ENCODE results near the gene KCTD6.

Gene KCTD6

DNA sequence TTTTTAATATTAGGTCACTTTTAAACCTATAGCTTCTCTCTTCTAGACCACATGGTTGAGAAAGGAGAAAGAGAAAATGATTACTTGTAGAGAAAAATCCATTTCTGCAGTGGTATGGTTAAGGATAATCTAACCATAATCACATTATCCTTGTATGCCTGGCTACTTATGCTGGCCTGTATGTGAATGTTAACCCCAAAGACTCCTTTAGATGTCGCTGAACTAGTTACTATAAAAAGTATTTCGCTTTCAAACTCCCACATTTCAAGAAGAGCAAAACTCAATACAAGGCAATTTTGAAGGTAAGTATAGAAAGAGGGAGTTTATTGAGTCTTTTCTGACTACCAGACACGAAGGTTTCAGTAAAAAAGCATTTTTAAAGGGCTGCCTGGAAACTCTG, 2.2 kb downstream of the KCTD6 start:
- DNase-seq (ENCODE audit: extremely low read depth, low read depth): no peak
- no peak overlapping the region for H3K4me3 ChIP-seq (replicated peaks; ENCODE audit: low read depth, low read length)
- no peak for TF ChIP-seq CTCF (IDR thresholded peaks at IDR 0.05; ENCODE audit: low read depth, low read length, missing control alignments)

DNA sequence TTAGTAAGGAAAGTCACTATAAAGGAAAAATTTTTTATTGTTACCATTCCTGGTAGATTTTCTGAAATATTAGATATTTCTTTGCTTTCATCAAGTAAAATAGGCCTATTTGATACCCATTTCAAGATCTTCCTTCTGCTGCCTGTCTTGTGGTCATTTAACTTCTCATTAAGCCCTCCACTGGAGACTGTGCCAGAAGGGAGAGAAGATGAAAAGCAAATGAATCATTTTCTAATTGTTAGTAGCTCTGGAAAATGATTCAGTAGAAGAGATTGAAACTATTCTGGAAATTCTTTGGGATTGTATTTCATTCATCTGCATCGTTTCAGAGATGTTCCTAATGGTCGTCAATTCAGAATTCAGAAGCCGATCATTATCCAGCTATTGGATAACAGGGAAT, 3.2 kb downstream of the KCTD6 start:
- no peak for TF ChIP-seq CTCF (IDR thresholded peaks at IDR 0.05; ENCODE audit: low read depth, low read length, missing control alignments)
- no peak for DNase-seq (ENCODE audit: extremely low read depth, low read depth)
- H3K4me3 ChIP-seq (replicated peaks; ENCODE audit: low read depth, low read length): no peak overlapping the region

DNA sequence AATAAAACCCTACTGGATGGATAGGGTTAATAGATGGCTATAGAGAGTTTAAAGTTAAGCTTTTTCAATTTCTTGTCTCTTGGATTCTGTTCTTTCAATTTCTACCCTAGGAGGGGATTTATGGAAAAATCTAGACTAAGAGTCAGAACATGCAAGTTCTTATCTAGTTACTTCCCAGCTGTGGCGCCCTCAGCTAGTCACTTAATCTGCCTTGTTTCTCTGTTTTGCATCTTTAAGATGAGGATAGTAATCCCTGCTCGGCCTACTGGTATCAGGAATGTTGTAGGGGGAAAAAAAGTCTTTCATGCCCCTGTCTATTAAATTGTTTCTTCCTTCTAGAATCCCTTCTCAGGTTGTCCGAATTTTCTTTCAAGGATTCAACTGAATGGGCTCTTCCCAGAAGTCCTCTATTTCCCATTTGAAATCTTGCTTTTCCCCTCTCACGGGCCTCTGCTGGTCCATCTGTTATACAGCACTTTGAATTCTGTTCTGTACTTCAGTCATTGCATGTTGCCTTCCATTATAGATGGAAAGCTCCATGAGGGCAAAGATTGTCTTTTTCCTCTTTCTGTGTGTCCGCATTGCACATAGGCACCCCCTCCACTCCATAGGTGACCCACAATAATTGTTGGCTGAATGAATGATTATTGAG, 4.4 kb downstream of the KCTD6 start:
- no peak overlapping the region for H3K4me3 ChIP-seq (replicated peaks; ENCODE audit: low read depth, low read length)
- DNase-seq (ENCODE audit: extremely low read depth, low read depth): no peak
- no peak for TF ChIP-seq CTCF (IDR thresholded peaks at IDR 0.05; ENCODE audit: low read depth, low read length, missing control alignments)

GRCh38 chr3:58497097-58497496, 5.2 kb downstream of the KCTD6 start:
- DNase-seq (ENCODE audit: extremely low read depth, low read depth): no peak
- TF ChIP-seq CTCF (IDR thresholded peaks at IDR 0.05; ENCODE audit: low read depth, low read length, missing control alignments): no peak
- no peak overlapping the region for H3K4me3 ChIP-seq (replicated peaks; ENCODE audit: low read depth, low read length)

GRCh38 chr3:58502872-58503271, 11.0 kb downstream of the KCTD6 start:
- TF ChIP-seq CTCF (IDR thresholded peaks at IDR 0.05; ENCODE audit: low read depth, low read length, missing control alignments): no peak
- H3K4me3 ChIP-seq (replicated peaks; ENCODE audit: low read depth, low read length): no peak overlapping the region
- no peak for DNase-seq (ENCODE audit: extremely low read depth, low read depth)

GRCh38 chr3:58507356-58508078, 15.6 kb downstream of the KCTD6 start:
- no peak for TF ChIP-seq CTCF (IDR thresholded peaks at IDR 0.05; ENCODE audit: low read depth, low read length, missing control alignments)
- DNase-seq (ENCODE audit: extremely low read depth, low read depth): no peak
- H3K4me3 ChIP-seq (replicated peaks; ENCODE audit: low read depth, low read length): no peak overlapping the region

Data from HFF-Myc (cell line).